ENCODE measurements around the gene FGFR1OP2. TPM values are rescaled to one million over a fixed set of nuclear protein-coding genes. Genes with fewer than 3 reads are reported as not detected.

The FGFR1OP2 gene
- total RNA-seq, 1 experiment from 2014 or later: 86.9 TPM

DNA sequence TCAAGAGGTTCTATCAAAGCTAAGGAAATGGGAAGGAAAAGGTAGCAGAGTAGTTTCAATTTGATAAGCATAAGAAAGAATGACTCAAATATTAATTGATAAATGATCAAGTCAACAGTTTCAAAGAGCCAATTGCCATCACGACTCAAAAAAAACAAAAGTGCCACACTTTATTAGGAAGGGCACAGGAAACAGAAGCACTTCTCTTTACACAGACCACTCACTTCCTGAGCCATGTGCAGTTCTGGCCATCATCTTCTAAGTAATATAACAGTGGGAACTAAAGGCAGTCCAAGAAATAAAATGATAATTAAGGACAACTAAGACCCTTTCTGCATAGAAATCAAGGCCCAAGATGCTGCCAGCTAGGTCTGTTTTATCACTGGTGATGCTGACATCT, 62.7 kb downstream of the FGFR1OP2 start:
- intact Hi-C loops (cut with micrococcal nuclease; ENCODE audit: unreplicated experiment): no loop called here
- no peaks in the 10 kb centered on the region for H3K27me3 Mint-ChIP-seq (ENCODE audit: insufficient read depth, unreplicated experiment)
- no peaks in the 10 kb centered on the region for H3K9me3 Mint-ChIP-seq (ENCODE audit: unreplicated experiment)
- no peak overlapping the region for H3K27ac Mint-ChIP-seq (ENCODE audit: unreplicated experiment)
- ChIA-PET CTCF (no interaction called here), POLR2A (no interaction called here)
- Histone ChIP-seq H3K27me3 (replicated peaks; ENCODE audit: control insufficient read depth, insufficient read depth, low read length) (no peaks in the 10 kb centered on the region), H3K9me3 (no peaks in the 10 kb centered on the region), H3K36me3 (ENCODE audit: control insufficient read depth, insufficient read depth, low read length) (no peaks in the 10 kb centered on the region; the same call in 1 of the 2 replicates), H3K4me1 (peaks cover 25% of the 10 kb centered on the region), H3K4me3 (ENCODE audit: low read depth, low read length) (no peak overlapping the region)
- peaks cover 22% of the 10 kb centered on the region for H3K4me1 Mint-ChIP-seq (ENCODE audit: low read depth, unreplicated experiment)
- H3K36me3 Mint-ChIP-seq (ENCODE audit: insufficient read depth, unreplicated experiment): no peaks in the 10 kb centered on the region
- no peak for DNase-seq
- no TSS peak for BruUV-seq (replicated peaks)
- H3K4me3 Mint-ChIP-seq (ENCODE audit: unreplicated experiment): no peak overlapping the region
- no peak for TF ChIP-seq CTCF (IDR thresholded peaks at IDR 0.05; ENCODE audit: insufficient read depth in 1 of 2, low read depth in 1 of 2, low read length in 1 of 2, severe bottlenecking in 1 of 2, unreplicated experiment in 1 of 2)

DNA sequence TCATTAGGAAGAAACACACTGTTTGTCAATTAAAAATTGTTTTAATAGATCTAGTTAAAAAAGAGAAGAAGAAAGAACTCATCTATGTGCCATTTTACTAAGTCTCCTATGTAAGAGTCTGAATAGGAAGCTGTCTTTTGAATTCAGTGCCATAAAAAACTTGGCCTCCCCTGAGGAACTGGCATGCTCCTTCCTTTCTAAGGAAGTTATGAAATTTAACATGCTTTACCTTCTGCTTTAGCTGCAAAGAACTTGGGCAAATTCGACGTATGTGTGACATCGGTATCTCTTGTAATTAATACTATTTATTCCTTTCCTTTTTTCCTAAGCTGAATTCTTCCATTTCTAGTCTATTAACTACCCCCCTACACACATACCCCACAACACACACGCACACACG, 63.4 kb downstream of the FGFR1OP2 start:
- Mint-ChIP-seq H3K9me3 (ENCODE audit: unreplicated experiment) (no peaks in the 10 kb centered on the region), H3K4me3 (ENCODE audit: unreplicated experiment) (no peak overlapping the region), H3K36me3 (ENCODE audit: insufficient read depth, unreplicated experiment) (no peaks in the 10 kb centered on the region), H3K27ac (ENCODE audit: unreplicated experiment) (no peak overlapping the region), H3K27me3 (ENCODE audit: insufficient read depth, unreplicated experiment) (no peaks in the 10 kb centered on the region), H3K4me1 (ENCODE audit: low read depth, unreplicated experiment) (peaks cover 22% of the 10 kb centered on the region)
- BruUV-seq (replicated peaks): no TSS peak
- Histone ChIP-seq H3K9me3 (no peaks in the 10 kb centered on the region), H3K4me3 (ENCODE audit: low read depth, low read length) (no peak overlapping the region), H3K36me3 (ENCODE audit: control insufficient read depth, insufficient read depth, low read length) (no peaks in the 10 kb centered on the region; the same call in 1 of the 2 replicates), H3K4me1 (peaks cover 31% of the 10 kb centered on the region), H3K27me3 (replicated peaks; ENCODE audit: control insufficient read depth, insufficient read depth, low read length) (no peaks in the 10 kb centered on the region)
- DNase-seq: no peak
- intact Hi-C loops (cut with micrococcal nuclease; ENCODE audit: unreplicated experiment): loop anchor here (2.0 kb wide), 1 partner anchor 13 kb away; no protein-coding TSS in a partner anchor
- ChIA-PET POLR2A (no interaction called here), CTCF (no interaction called here)
- no peak for TF ChIP-seq CTCF (IDR thresholded peaks at IDR 0.05; ENCODE audit: insufficient read depth in 1 of 2, low read depth in 1 of 2, low read length in 1 of 2, severe bottlenecking in 1 of 2, unreplicated experiment in 1 of 2)

DNA sequence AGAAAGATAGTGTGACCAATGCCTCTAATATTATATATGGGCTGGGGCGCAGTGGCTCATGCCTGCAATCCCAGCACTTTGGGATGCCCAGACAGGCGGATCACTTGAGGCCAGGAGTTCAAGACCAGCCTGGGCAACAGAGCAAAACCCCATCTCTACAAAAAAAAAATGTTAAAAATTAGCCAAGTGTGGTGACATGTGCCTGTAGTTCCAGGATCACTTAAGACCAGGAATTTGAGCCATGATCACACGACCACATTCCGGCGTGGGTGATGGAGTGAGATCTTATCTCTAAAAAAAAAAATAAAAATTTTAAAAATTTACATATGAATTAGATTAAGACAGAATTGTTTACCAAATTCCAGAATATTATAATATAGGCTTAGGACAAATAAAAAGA, 63.9 kb downstream of the FGFR1OP2 start:
- H3K36me3 Mint-ChIP-seq (ENCODE audit: insufficient read depth, unreplicated experiment): no peaks in the 10 kb centered on the region
- BruUV-seq (replicated peaks): no TSS peak

More for the DNA sequence above, 63.9 kb downstream of the FGFR1OP2 start:
- ChIA-PET CTCF (no interaction called here), POLR2A (no interaction called here)
- DNase-seq: no peak
- no peak overlapping the region for H3K27ac Mint-ChIP-seq (ENCODE audit: unreplicated experiment)
- no peak for TF ChIP-seq CTCF (IDR thresholded peaks at IDR 0.05; ENCODE audit: insufficient read depth in 1 of 2, low read depth in 1 of 2, low read length in 1 of 2, severe bottlenecking in 1 of 2, unreplicated experiment in 1 of 2)
- Histone ChIP-seq H3K4me1 (peaks cover 35% of the 10 kb centered on the region), H3K4me3 (ENCODE audit: low read depth, low read length) (no peak overlapping the region), H3K27me3 (replicated peaks; ENCODE audit: control insufficient read depth, insufficient read depth, low read length) (no peaks in the 10 kb centered on the region), H3K36me3 (ENCODE audit: control insufficient read depth, insufficient read depth, low read length) (no peaks in the 10 kb centered on the region; the same call in 1 of the 2 replicates), H3K9me3 (no peaks in the 10 kb centered on the region)
- intact Hi-C loops (cut with micrococcal nuclease; ENCODE audit: unreplicated experiment): loop anchor here (2.0 kb wide), 1 partner anchor 13 kb away; no protein-coding TSS in a partner anchor
- no peaks in the 10 kb centered on the region for H3K9me3 Mint-ChIP-seq (ENCODE audit: unreplicated experiment)
- H3K27me3 Mint-ChIP-seq (ENCODE audit: insufficient read depth, unreplicated experiment): no peaks in the 10 kb centered on the region
- H3K4me3 Mint-ChIP-seq (ENCODE audit: unreplicated experiment): no peak overlapping the region
- H3K4me1 Mint-ChIP-seq (ENCODE audit: low read depth, unreplicated experiment): peaks cover 22% of the 10 kb centered on the region

Measured in Caco-2 (cell line).